ENCODE results near the gene TFAP2E. TPM values are rescaled to one million over a fixed set of nuclear protein-coding genes. Genes with fewer than 3 reads are reported as not detected.

TFAP2E gene
- total RNA-seq: under 0.01 TPM in 1 of 2 replicates, not detected in the other

DNA sequence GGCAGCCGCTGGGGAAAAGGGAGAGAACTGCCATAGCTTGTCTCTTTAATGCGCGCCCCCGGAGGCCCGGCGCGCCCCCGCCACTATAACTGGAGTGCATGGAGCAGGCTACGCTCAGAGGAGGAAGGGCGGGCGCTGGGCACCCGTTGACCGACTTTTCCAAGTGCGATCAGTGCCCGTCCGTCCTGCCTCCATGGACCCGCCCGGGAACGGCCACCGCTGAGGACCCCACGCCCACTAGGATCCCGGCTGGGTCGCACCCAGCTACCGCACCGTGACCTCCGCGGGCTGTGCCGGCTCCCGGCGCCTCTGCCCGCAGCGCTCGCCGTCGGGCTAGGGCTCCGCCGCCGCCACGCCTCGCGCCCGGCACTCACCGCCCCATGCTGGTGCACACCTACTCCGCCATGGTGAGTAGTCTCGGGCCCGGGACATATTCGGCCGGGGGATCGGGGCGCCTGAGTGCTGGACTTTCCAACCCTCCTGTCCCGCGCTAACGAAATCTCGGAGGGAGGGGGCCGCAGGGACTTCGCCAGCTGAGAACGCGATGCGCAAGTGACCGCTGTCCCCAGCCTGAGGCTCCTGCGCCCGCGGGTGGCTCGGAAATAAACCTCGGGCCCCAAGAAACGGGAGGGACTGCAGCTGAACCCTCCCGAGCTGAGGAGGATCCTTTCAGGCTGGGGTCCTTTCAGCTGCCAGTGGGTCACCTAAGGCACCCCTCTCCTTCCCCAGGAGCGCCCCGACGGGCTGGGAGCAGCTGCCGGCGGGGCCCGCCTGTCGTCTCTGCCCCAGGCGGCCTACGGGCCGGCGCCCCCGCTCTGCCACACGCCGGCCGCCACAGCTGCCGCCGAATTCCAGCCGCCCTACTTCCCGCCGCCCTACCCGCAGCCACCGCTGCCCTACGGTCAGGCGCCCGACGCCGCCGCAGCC lies at the start of gene TFAP2E:
Gene TFAP2E, plus strand, starts transcription at position 117 of the 927 bp plus-strand sequence. Its CDS starts 264 bp downstream, at position 381.

DNA sequence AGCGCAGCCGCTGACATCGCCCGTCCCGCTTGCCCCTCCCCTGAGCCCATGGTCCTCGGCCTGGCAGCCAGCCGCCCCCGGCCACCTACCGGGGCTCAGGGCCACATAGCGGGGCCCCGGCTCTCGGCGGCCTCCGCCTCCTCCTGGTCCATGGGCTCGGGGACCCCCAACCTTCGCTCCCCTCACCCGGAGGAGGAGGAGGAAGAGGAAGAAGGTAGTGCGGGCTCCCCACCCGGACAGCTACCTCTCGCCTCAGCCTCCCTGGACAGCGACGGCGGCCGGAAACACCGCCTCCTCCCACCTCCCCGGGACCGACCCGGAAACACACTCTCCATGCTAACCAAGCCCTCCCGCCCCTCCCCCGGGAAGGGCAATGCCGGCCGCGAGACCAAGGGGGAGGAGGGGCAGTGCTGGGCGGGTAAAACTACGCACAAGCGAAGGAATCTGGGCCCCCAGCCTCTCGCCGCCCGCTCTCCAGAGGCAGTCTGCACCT lies 15.9 kb upstream of the TFAP2E start, which contains the start of gene KIAA0319L:
Gene KIAA0319L, minus strand, starts transcription at position 286 of the 493 bp plus-strand sequence. CDS start 2,912 bp downstream, outside the sequence.

GRCh38 chr1:35557611-35558373 lies 15.3 kb upstream of the TFAP2E start, which contains the start of gene NCDN:
Gene NCDN (plus strand): TSS chr1:35557799. CDS start chr1:35558191, 392 bp downstream.

GRCh38 chr1:35641233-35641866 lies 68.2 kb downstream of the TFAP2E start, which contains the start of gene PSMB2:
Gene PSMB2 (minus strand): TSS chr1:35641526. CDS start chr1:35641432, 94 bp downstream.

Other genes starting within 250 kb of the TFAP2E start
- 50.3 and 61.7 TPM in 2 replicates for gene KIAA0319L, start 15.9 kb upstream of the TFAP2E start, total RNA-seq
- 9.9 and 10.4 TPM in 2 replicates for gene NCDN, start 15.5 kb upstream of the TFAP2E start, total RNA-seq
- gene PSMB2, start 68.2 kb downstream of the TFAP2E start, total RNA-seq: 23.4 and 28.0 TPM in 2 replicates
- 15.3 and 21.6 TPM in 2 replicates for gene C1orf216, start 145.6 kb downstream of the TFAP2E start, total RNA-seq
- gene CLSPN, start 196.7 kb downstream of the TFAP2E start, total RNA-seq: 13.3 and 25.4 TPM in 2 replicates
- 10.9 and 11.7 TPM in 2 replicates for gene AGO4, start 234.7 kb downstream of the TFAP2E start, total RNA-seq

Measured in epithelial cell of umbilical artery (primary cell).